Transverse colon (tissue), 4 donors: ENCODE measurements around the gene CALY. TPM values are rescaled to one million over a fixed set of nuclear protein-coding genes. Genes with fewer than 3 reads are reported as not detected.

Experiments
- DNase-seq: peaks from one replicate; pipeline ENCODE4 v3.0.0-alpha.2; 2019
- H3K27ac ChIP-seq, 4 donors: fragments of 200-600 bp; sonication (generic); 2 replicates each; pipeline ENCODE4 v1.5.1; 2016 to 2018; ENCODE audit warnings: inconsistent platforms in 4 of 4
- H3K27me3 ChIP-seq: fragments of 200-600 bp; sonication (generic); 2 replicates; pipeline ENCODE4 v1.5.1; 2017; ENCODE audit warnings: inconsistent platforms
- H3K36me3 ChIP-seq, 4 donors: fragments of 200-600 bp; sonication (generic); 2 replicates each; pipeline ENCODE4 v1.5.1; 2017 to 2019; ENCODE audit warnings: inconsistent platforms in 4 of 4
- H3K4me1 ChIP-seq, 4 donors: fragments of 200-600 bp; sonication (generic); 2 replicates each; pipeline ENCODE4 v1.5.1; 2017 to 2020; ENCODE audit warnings: inconsistent platforms in 4 of 4
- H3K4me3 ChIP-seq, 4 donors: fragments of 200-600 bp; sonication (generic); 1 replicate in 1 of 4; 2 replicates in 3 of 4; pipeline versions ENCODE4 v1.5.1 to v1.6.1; 2017 to 2019; ENCODE audit warnings: inconsistent platforms in 4 of 4
- H3K9me3 ChIP-seq, 2 donors: fragments of 200-600 bp; sonication (generic); 2 replicates each; pipeline ENCODE4 v1.5.1; 2017 to 2019; ENCODE audit warnings: inconsistent platforms in 2 of 2
- CTCF ChIP-seq, 5 experiments: fragments of 200-600 bp in 3 of 5; fragments of 450-650 bp in 2 of 5; sonication (generic) in 3 of 5; IDR thresholded peaks; 1 replicate in 2 of 5; 2 replicates in 3 of 5; pipeline ENCODE4 v1.5.1; 2016 to 2017; ENCODE audit warnings: antibody characterized with exemption in 5 of 5, inconsistent platforms in 3 of 5, mild to moderate bottlenecking in 2 of 5, moderate library complexity in 1 of 5
- EP300 ChIP-seq: sonication (generic); formaldehyde crosslinking; IDR thresholded peaks from one replicate; pipeline ENCODE4 v1.6.1; 2017; ENCODE audit warnings: antibody characterized with exemption, low read depth
- POLR2A ChIP-seq: fragments of 450-650 bp; IDR thresholded peaks from one replicate; pipeline ENCODE4 v1.6.1; 2016; ENCODE audit warnings: antibody characterized with exemption, mild to moderate bottlenecking, moderate library complexity
- POLR2AphosphoS5 ChIP-seq, 3 donors: sonication (generic); formaldehyde crosslinking; IDR thresholded peaks; one replicate each; pipeline ENCODE4 v1.6.1; 2016; ENCODE audit warnings: antibody characterized with exemption in 3 of 3
- WGBS, 2 donors: methylation state at CpG; one replicate each; pipeline ENCODE4 v1.1.5; 2018; ENCODE audit warnings: low coverage in 1 of 2; 5-methylcytosine and 5-hydroxymethylcytosine counted together
- in situ Hi-C, 4 donors: fragments of 200-750 bp; cut with MboI; loops; one replicate each; pipeline versions ENCODE4 v1.15.0 to v1.15.1; 2017; ENCODE audit warnings: low sequenced_read_pairs in 3 of 4, low pct_ligation_motif_present in 1 of 4, low pct_unique_long_range_greater_than_20kb in 1 of 4
- intact Hi-C: fragments of 100-400 bp; cut with DNase I; formaldehyde crosslinking; loops from one replicate; pipeline ENCODE4 v1.15.1; 2023; ENCODE audit warnings: low total_unique reads
- total RNA-seq, 4 donors: library from RNA; depleted of rRNA; stranded (reverse); fragments of >200 nt; gene quantifications; one replicate each; pipeline ENCODE4 v1.1.0, GENCODE V29; 2016

CALY gene
- total RNA-seq, 4 donors from 2014 or later, result 0.82 to 1.3 TPM; not detected in 2

GRCh38 chr10:133283931-133284330, 52.8 kb downstream of the CALY start:
- in situ Hi-C loops (no loop called here), intact Hi-C loops (no loop called here)
- TF ChIP-seq POLR2A (no peak), POLR2AphosphoS5 (IDR thresholded peaks at IDR 0.05) (no peak), EP300 (no peak), CTCF (IDR thresholded peaks at IDR 0.05) (no peak)
- H3K4me3 ChIP-seq, result no peak overlapping the region
- WGBS, 2 donors, result 95 to 97% methylated on average over 6 to 24 of the region's 24 CpGs
- H3K27me3 ChIP-seq, result no peaks in the 10 kb centered on the region
- H3K36me3 ChIP-seq, result peaks cover 0 to 74% (median 37%) of the 10 kb centered on the region in 4 donors
- no peaks in the 10 kb centered on the region for H3K4me1 ChIP-seq
- no peaks in the 10 kb centered on the region for H3K9me3 ChIP-seq
- DNase-seq, result no peak
- no peak overlapping the region for H3K27ac ChIP-seq

DNA sequence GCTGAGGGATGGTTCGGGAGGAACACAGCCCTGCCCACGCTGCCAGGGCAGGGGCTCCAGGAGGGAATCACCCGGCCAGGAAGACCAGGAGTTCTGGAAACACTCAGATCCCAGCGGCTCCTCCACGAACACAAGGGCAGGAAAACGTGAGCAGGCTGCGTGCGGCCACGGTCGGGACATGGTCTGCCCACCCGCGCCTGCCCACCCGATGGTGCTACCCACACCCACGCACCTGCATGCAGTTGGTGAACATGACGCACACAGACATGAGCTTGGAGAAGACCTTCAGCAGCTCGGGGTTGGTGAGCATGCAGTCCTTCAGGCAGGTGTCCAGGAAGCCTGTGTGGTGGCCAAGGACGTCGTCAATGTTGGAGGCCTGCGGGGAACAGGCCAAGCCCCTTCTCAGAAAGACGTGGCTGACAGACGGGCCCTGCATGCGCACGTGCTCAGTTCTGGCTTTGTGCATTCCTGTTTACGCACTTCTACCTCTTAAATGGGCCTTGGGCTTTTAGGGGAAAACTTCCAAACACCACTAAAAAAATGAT, 53.8 kb downstream of the CALY start:
- DNase-seq, result no peak
- H3K9me3 ChIP-seq, result no peaks in the 10 kb centered on the region
- peaks cover 0 to 6% (median 2%) of the 10 kb centered on the region in 4 donors for H3K4me1 ChIP-seq
- H3K4me3 ChIP-seq, result no peak overlapping the region
- in situ Hi-C loops (no loop called here), intact Hi-C loops (no loop called here)
- H3K36me3 ChIP-seq, result peaks cover 0 to 64% (median 32%) of the 10 kb centered on the region in 4 donors
- TF ChIP-seq POLR2A, result no peak
- TF ChIP-seq CTCF (IDR thresholded peaks at IDR 0.05), result no peak
- TF ChIP-seq POLR2AphosphoS5 (IDR thresholded peaks at IDR 0.05), result no peak
- TF ChIP-seq EP300, result no peak
- 95% methylated on average over 24 of the region's 24 CpGs; no CpG with 5 or more reads in 1 of the 2 donors for WGBS, 2 donors
- no peak overlapping the region for H3K27ac ChIP-seq
- H3K27me3 ChIP-seq, result no peaks in the 10 kb centered on the region

GRCh38 chr10:133281628-133282372, 54.9 kb downstream of the CALY start:
- DNase-seq, result no peak
- WGBS, 2 donors, result 90 to 93% methylated on average over 10 to 31 of the region's 38 CpGs
- Histone ChIP-seq H3K36me3 (peaks cover 0 to 56% (median 27%) of the 10 kb centered on the region in 4 donors), H3K4me3 (no peak overlapping the region), H3K4me1 (peaks cover 0 to 13% (median 12%) of the 10 kb centered on the region in 4 donors), H3K27me3 (peaks cover 7% of the 10 kb centered on the region), H3K27ac (no peak overlapping the region), H3K9me3 (no peaks in the 10 kb centered on the region)
- intact Hi-C loops (no loop called here), in situ Hi-C loops (no loop called here)
- TF ChIP-seq EP300 (no peak), POLR2A (no peak), POLR2AphosphoS5 (IDR thresholded peaks at IDR 0.05) (no peak), CTCF (IDR thresholded peaks at IDR 0.05) (no peak)

- in situ Hi-C loops (no loop called here), intact Hi-C loops (no loop called here)
- no peaks in the 10 kb centered on the region for H3K9me3 ChIP-seq
- peaks cover 0 to 19% (median 15%) of the 10 kb centered on the region in 4 donors for H3K4me1 ChIP-seq
- no peak for DNase-seq
- 81 to 92% methylated on average over 3 to 13 of the region's 15 CpGs for WGBS, 2 donors
- H3K36me3 ChIP-seq, result peaks cover 0 to 49% (median 24%) of the 10 kb centered on the region in 4 donors
- H3K4me3 ChIP-seq, result no peak overlapping the region
- H3K27me3 ChIP-seq, result peaks cover 14% of the 10 kb centered on the region
- no peak for TF ChIP-seq CTCF (IDR thresholded peaks at IDR 0.05)
- TF ChIP-seq EP300, result no peak
- no peak for TF ChIP-seq POLR2AphosphoS5 (IDR thresholded peaks at IDR 0.05)
- no peak for TF ChIP-seq POLR2A
- H3K27ac ChIP-seq, result no peak overlapping the region
Observed at GRCh38 chr10:133281084-133281483, 55.6 kb downstream of the CALY start.
